ENCODE results near the gene PRRC2C. TPM values are rescaled to one million over a fixed set of nuclear protein-coding genes. Genes with fewer than 3 reads are reported as not detected.

The PRRC2C gene
- total RNA-seq, 1 donor from 2014 or later = 152 TPM

DNA sequence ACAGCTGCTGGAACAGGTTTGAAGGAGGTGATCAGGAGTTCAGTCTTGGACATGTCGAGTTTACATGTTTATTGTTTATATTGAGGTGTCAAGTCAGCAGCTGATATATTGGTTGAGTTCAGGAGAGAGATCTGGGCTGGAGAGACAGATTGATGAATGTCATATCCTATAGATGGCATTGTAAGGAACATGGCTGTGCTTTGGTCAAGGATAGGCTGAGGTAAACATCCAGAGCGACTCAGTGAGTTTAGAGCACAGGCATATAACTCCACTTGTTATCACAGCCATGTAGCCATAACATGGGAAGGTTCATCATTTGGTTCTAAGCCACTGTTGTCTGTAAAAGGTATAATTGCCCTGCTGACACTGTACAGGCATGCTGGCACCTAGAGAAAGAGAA lies 131.3 kb downstream of the PRRC2C start:
- Mint-ChIP-seq H3K36me3 (ENCODE audit: unreplicated experiment) (no peaks in the 10 kb centered on the region), H3K27ac (ENCODE audit: unreplicated experiment) (no peak overlapping the region), H3K4me3 (ENCODE audit: unreplicated experiment) (no peak overlapping the region), H3K4me1 (ENCODE audit: unreplicated experiment) (no peaks in the 10 kb centered on the region), H3K27me3 (ENCODE audit: unreplicated experiment) (peaks cover 22% of the 10 kb centered on the region), H3K9me3 (ENCODE audit: unreplicated experiment) (no peaks in the 10 kb centered on the region)
- DNase-seq (ENCODE audit: extremely low spot score, unreplicated experiment) = no peak
- TF ChIP-seq, protein P1, sequence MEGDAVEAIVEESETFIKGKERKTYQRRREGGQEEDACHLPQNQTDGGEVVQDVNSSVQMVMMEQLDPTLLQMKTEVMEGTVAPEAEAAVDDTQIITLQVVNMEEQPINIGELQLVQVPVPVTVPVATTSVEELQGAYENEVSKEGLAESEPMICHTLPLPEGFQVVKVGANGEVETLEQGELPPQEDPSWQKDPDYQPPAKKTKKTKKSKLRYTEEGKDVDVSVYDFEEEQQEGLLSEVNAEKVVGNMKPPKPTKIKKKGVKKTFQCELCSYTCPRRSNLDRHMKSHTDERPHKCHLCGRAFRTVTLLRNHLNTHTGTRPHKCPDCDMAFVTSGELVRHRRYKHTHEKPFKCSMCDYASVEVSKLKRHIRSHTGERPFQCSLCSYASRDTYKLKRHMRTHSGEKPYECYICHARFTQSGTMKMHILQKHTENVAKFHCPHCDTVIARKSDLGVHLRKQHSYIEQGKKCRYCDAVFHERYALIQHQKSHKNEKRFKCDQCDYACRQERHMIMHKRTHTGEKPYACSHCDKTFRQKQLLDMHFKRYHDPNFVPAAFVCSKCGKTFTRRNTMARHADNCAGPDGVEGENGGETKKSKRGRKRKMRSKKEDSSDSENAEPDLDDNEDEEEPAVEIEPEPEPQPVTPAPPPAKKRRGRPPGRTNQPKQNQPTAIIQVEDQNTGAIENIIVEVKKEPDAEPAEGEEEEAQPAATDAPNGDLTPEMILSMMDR (IDR thresholded peaks at IDR 0.05) = no peak

DNA sequence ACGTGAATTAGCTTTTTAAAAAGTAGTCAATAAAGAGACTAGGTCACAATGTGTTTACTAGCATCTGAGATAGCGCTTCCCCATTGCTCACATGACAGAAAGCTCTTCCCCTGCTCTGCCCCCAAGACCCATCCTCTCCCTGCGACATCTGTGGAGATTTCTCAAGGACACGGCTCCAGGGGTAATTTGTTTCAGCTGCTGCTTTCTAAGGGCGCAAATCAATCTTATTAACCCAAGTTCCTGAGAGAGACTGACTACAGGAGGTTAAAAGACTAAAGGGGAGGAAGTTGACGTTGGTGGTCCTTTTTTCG lies 136.8 kb downstream of the PRRC2C start, which contains the start of gene MYOCOS:
MYOCOS (plus strand) TSS at position 92 of the 311 bp plus-strand sequence. CDS start 1,641 bp downstream, outside the sequence.
- TF ChIP-seq, protein P1 (IDR thresholded peaks at IDR 0.05) = no peak
- Mint-ChIP-seq H3K36me3 (ENCODE audit: unreplicated experiment) (no peaks in the 10 kb centered on the region), H3K4me1 (ENCODE audit: unreplicated experiment) (no peaks in the 10 kb centered on the region), H3K27ac (ENCODE audit: unreplicated experiment) (no peak within 1 kb of the TSS), H3K9me3 (ENCODE audit: unreplicated experiment) (no peaks in the 10 kb centered on the region), H3K27me3 (ENCODE audit: unreplicated experiment) (peaks cover 26% of the 10 kb centered on the region), H3K4me3 (ENCODE audit: unreplicated experiment) (no peak within 1 kb of the TSS)
- DNase-seq (ENCODE audit: extremely low spot score, unreplicated experiment) = no peak

DNA sequence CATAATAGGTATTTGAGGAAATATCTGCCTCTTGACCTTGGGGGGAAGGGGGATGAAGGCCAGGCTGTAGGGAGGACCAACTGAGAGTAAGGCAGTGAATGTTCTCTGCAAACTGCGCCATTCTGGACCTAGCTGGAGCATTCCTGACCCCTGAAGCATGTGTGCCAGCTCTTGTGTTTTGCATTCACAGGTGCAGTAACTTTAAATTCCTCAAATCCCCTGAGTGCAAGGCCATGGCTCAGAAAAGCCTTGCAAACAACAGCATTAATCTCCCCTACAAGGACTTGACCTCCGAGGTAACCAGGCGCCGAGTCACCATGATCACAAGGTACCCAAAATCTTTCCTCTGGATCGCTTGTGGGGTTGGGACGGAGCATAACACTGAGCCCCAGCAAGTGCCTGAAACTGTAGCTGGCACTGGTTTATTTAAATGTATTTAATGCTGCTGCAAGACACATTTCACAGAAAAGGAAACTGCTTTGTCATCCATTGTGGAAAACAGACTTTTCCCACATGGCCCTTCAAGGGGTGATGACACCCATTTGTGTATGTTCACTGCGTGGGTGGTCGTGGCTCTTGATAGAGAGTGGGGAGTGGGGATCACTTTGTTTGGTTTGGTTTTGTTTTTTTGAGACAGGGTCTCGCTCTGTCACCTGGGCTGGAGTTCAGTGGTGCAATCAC lies 138.5 kb downstream of the PRRC2C start:
- no peak for DNase-seq (ENCODE audit: extremely low spot score, unreplicated experiment)
- Mint-ChIP-seq H3K27ac (ENCODE audit: unreplicated experiment) (no peak overlapping the region), H3K27me3 (ENCODE audit: unreplicated experiment) (peaks cover 19% of the 10 kb centered on the region), H3K4me1 (ENCODE audit: unreplicated experiment) (no peaks in the 10 kb centered on the region), H3K36me3 (ENCODE audit: unreplicated experiment) (no peaks in the 10 kb centered on the region), H3K9me3 (ENCODE audit: unreplicated experiment) (no peaks in the 10 kb centered on the region), H3K4me3 (ENCODE audit: unreplicated experiment) (no peak overlapping the region)
- TF ChIP-seq, protein P1 (IDR thresholded peaks at IDR 0.05) = no peak

DNA sequence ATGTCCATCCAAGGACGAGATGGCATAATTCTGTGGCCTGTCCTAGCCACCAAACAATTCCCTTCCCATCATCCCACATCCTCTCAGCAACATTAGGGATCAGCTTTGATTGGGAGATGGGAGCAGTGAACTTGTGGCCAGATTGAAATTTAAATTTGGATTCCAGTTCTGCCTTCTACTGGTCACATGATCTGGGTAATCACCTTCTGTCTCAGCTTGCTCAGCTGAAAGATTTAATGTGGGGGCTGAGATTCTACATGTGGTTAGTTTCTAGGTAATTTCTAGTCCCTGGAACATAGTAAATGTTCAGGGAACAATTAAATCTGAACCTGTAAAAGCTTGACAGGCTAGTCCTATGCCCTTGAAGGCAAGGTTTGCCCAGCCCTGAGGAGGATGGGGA lies 139.9 kb downstream of the PRRC2C start:
- DNase-seq (ENCODE audit: extremely low spot score, unreplicated experiment) = no peak
- TF ChIP-seq, protein P1 (IDR thresholded peaks at IDR 0.05) = no peak
- no peak overlapping the region for H3K27ac Mint-ChIP-seq (ENCODE audit: unreplicated experiment)
- no peak overlapping the region for H3K4me3 Mint-ChIP-seq (ENCODE audit: unreplicated experiment)
- H3K9me3 Mint-ChIP-seq (ENCODE audit: unreplicated experiment) = no peaks in the 10 kb centered on the region
- no peaks in the 10 kb centered on the region for H3K36me3 Mint-ChIP-seq (ENCODE audit: unreplicated experiment)
- H3K4me1 Mint-ChIP-seq (ENCODE audit: unreplicated experiment) = no peaks in the 10 kb centered on the region
- peaks cover 21% of the 10 kb centered on the region for H3K27me3 Mint-ChIP-seq (ENCODE audit: unreplicated experiment)

DNA sequence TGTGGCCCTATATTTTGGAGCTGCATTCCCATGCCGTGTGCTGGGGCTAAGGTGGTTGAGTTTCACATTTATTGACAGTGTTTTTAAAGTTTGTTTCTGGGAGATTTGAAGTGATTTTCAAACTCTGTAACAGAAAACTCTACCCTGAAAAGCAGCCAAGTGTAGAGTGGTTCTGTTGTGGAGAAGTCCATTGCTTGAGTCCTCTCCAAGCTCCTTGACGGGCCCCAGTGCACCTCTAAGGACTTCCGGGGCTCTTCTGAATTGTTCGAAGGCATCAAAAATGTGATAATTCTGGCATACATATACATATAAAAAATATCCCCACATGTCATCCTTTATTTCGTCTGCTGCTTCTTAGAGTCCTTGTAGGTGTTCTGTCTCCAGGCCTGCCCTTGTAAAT lies 141.7 kb downstream of the PRRC2C start:
- TF ChIP-seq, protein P1 (IDR thresholded peaks at IDR 0.05) = no peak
- Mint-ChIP-seq H3K4me3 (ENCODE audit: unreplicated experiment) (no peak overlapping the region), H3K36me3 (ENCODE audit: unreplicated experiment) (no peaks in the 10 kb centered on the region), H3K4me1 (ENCODE audit: unreplicated experiment) (no peaks in the 10 kb centered on the region), H3K9me3 (ENCODE audit: unreplicated experiment) (no peaks in the 10 kb centered on the region), H3K27ac (ENCODE audit: unreplicated experiment) (no peak overlapping the region), H3K27me3 (ENCODE audit: unreplicated experiment) (peaks cover 18% of the 10 kb centered on the region)
- no peak for DNase-seq (ENCODE audit: extremely low spot score, unreplicated experiment)

Measured in osteocyte (in vitro differentiated cells).